Left lobe of liver (tissue), 2 donors: ENCODE data around the gene EFL1. TPM values are rescaled to one million over a fixed set of nuclear protein-coding genes. Genes with fewer than 3 reads are reported as not detected.

ENCODE experiments used
- ATAC-seq: fragments of 200-7000 bp; cut with Tn5 transposase; one replicate; pipeline ENCODE4 v1.9.1; 2020; ENCODE audit warnings: mild to moderate bottlenecking, moderate library complexity
- DNase-seq: peaks from one replicate; pipeline ENCODE4 v3.0.0-alpha.2; 2020; ENCODE audit warnings: low spot score
- total RNA-seq: library from RNA; stranded (reverse); gene quantifications from one replicate; pipeline ENCODE4 v1.2.1, GENCODE V29; 2021
- donor health status: DM: no; HTN: no; CAD: no; lungs with moderate emphysema.
- donor health status: DM: no; HTN: yes; CAD: no.

EFL1 gene
- total RNA-seq, 1 donor from 2014 or later = 6.7 TPM

- ATAC-seq (no peak), DNase-seq (no peak)
These were observed 93.8 kb downstream of the EFL1 start for GRCh38 chr15:82168757-82169156.

- no peak for ATAC-seq
- no peak for DNase-seq
These were observed 94.2 kb downstream of the EFL1 start for GRCh38 chr15:82168296-82168695.

- DNase-seq = no peak
- ATAC-seq = no peak
These were observed 96.6 kb downstream of the EFL1 start for GRCh38 chr15:82165948-82166376.

- ATAC-seq = no peak
These were observed 102.6 kb downstream of the EFL1 start for GRCh38 chr15:82159922-82160321.

DNA sequence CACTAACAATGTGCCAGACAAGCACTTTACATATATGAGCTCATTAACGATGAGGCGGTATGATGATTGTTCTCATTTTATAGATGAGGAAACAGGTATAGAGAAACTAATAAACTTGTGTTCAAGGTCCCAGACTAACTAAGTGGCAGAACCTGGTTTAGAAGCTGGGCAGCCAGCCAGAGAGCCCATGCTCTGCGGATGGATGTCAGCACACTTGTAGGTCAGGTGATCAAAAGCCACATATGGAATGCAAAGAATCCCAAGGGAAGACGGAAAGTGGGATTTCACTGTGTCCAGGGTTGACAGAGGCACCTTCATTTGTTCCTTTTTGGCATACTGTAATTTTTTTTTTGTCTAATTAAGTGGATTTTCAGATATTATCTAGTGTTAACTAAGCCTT, 103.7 kb downstream of the EFL1 start:
- no peak for ATAC-seq

More at GRCh38 chr15:82159922-82160321, 102.6 kb downstream of the EFL1 start:
- no peak for DNase-seq

DNA sequence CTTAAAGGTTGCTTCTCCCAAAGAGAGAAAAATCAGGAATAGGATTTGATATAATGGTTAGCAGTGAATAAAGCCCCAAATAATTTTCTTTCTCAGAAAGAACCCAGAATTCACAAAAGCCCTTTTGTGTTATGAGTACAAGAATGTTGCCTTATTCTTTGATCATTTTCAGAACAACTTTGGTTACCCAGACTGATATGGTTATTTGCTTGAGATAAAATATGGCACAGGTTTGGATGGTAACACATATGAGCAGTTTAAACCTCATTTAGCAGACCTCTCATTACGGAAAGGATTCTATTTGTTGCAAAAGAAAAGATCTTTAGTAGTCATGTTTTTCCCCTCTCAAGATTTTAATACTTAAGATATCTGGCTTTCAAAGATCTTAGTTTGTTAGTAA, 111.9 kb downstream of the EFL1 start:
- DNase-seq (no peak), ATAC-seq (no peak)

More for the DNA sequence above, 103.7 kb downstream of the EFL1 start:
- no peak for DNase-seq

DNA sequence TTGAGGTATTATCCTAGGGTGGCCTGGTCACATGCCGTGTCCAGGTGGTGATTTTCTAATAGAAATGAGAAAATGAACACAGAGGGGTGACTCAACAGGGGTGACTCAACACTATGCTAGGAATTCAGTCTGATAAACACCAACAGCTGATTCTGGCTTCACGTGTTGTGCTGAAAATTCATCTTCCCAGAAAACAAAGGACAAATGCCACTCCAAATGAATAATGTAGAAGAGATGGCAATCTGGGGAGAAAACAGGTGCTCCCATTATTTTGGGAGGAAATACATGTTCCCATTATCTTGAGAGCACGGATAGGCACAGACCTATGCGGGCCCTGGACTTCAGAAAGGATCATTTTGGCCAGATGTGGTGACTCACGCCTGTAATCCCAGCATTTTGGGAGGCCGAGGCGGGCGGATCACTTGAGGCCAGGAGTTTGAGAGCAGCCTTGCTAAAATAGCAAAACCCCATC, 115.5 kb downstream of the EFL1 start:
- ATAC-seq = no peak
- DNase-seq = no peak

- no peak for DNase-seq
- ATAC-seq = no peak
These were observed 116.0 kb downstream of the EFL1 start for GRCh38 chr15:82146576-82146975.

- no peak for DNase-seq
- ATAC-seq = no peak
These were observed 118.8 kb downstream of the EFL1 start for GRCh38 chr15:82143390-82144385.

- DNase-seq = no peak
- ATAC-seq = no peak
These were observed 121.6 kb downstream of the EFL1 start for GRCh38 chr15:82140886-82141285.

- DNase-seq (no peak), ATAC-seq (peak; percentile 87)
These were observed 122.7 kb downstream of the EFL1 start for GRCh38 chr15:82139823-82140268.

- no peak for ATAC-seq
- DNase-seq = no peak
These were observed 124.2 kb downstream of the EFL1 start for GRCh38 chr15:82138306-82138705.

DNA sequence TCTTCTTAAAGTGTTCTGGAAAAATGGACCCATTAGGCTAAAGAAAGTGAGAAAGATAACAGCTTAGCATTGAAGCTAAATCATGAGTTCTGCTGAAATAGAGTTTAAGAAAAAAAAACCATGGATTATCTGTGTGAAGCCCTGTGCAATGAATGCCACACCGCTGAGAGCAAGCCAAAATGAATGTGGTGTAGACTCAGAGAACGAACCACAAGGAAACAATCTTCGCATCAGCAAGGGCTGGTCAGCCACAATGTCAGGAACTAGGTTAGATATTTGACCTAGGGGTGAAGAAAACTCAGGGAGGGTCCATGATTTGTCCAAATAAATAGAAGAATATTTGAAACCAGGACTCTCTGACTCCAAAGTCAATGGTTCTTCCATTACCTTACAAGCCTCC, 125.3 kb downstream of the EFL1 start:
- ATAC-seq = no peak

DNA sequence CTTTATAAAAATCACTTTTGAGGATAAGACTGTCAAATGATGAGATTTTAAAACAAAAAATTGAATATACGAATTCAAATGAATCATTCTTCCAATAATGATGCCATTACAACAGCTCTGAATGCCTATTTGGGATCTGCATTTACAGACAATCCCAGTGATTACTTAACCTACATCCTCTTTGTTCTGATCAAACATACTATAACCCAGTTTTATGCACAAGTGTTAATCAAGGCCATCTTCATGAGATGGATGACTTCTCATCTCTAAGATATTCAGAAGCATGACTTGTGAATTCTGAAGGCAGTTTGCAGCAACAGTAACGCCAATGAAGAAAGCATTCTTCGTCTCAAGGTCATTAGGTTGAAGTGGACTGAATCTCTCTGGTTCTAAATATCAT, 126.4 kb downstream of the EFL1 start:
- DNase-seq = no peak
- ATAC-seq = no peak

More for the DNA sequence above, 125.3 kb downstream of the EFL1 start:
- no peak for DNase-seq

GRCh38 chr15:82135638-82136037, 126.9 kb downstream of the EFL1 start:
- DNase-seq = no peak
- ATAC-seq = no peak

DNA sequence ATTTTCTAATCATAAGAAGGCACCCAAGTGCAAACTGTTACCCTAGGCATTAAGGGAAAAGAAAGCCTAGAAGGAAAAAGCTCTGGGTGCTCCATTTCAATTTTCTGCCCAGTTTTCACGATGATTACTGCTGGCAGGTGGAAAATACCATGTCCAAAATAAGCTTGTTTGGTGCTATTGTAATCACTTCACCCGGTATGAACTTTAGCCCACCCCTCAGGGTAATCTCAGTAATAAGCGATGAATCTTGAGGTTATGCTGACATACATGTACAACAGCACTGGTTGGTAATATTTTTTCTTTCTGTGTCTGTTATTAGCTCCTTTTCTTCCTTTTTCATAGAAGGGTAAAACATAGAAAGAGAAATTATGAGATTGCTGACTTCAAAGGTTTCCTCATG, 128.1 kb downstream of the EFL1 start:
- no peak for DNase-seq
- no peak for ATAC-seq

DNA sequence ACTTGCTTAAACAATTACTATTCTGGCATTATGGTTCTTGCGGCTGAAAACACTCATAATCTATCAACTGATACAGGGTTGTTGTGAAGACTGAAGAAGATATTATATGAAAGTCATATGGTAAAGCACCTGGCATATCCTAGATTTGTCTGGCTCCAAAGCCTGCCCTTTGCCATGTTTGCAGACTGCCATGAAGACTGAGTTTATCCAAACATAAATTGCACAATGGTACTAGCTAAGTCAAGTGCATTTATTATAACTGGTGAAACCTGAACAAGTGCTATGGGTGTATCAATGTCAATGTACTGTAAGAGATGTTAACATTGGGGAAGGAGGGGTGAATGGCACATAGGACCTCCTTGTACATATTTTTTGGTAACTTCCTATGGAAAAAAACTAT, 129.3 kb downstream of the EFL1 start:
- ATAC-seq = peak; percentile 77
- no peak for DNase-seq

- DNase-seq = no peak
These were observed 129.8 kb downstream of the EFL1 start for GRCh38 chr15:82132742-82133141.

DNA sequence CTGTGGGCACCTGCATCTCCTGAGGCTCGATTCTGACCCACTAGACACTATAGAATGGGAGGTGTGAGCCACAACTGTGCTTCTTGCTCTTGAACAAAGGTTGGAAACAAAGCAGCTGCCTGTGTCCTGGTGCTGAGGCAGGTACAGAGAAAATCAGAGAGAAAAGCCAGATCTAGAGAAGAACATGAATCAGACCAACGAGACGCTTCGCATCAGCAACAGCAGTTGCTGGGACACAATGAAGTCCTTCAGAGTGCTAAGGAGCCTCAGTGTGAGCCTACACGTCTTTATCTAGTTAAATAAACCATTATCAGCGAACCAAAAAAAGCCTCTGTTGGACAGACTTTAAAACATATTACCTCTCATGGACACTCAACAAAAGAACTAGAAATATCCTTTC, 130.4 kb downstream of the EFL1 start:
- ATAC-seq (no peak), DNase-seq (no peak)

More at GRCh38 chr15:82132742-82133141, 129.8 kb downstream of the EFL1 start:
- ATAC-seq = peak; percentile 49

- no peak for ATAC-seq
These were observed 132.3 kb downstream of the EFL1 start for GRCh38 chr15:82130248-82130647.

GRCh38 chr15:82129761-82130160, 132.8 kb downstream of the EFL1 start:
- ATAC-seq (no peak), DNase-seq (no peak)

More at GRCh38 chr15:82130248-82130647, 132.3 kb downstream of the EFL1 start:
- DNase-seq = no peak

- DNase-seq (no peak), ATAC-seq (no peak)
These were observed 133.3 kb downstream of the EFL1 start for GRCh38 chr15:82129149-82129692.
